Glomerular visceral epithelial cell (primary cell): ENCODE measurements around the gene BORCS6.

Experiments used
- DNase-seq: peaks from one replicate; pipeline ENCODE4 v3.0.0-alpha.2; 2016; ENCODE audit errors: extremely low spot score

BORCS6 gene

DNA sequence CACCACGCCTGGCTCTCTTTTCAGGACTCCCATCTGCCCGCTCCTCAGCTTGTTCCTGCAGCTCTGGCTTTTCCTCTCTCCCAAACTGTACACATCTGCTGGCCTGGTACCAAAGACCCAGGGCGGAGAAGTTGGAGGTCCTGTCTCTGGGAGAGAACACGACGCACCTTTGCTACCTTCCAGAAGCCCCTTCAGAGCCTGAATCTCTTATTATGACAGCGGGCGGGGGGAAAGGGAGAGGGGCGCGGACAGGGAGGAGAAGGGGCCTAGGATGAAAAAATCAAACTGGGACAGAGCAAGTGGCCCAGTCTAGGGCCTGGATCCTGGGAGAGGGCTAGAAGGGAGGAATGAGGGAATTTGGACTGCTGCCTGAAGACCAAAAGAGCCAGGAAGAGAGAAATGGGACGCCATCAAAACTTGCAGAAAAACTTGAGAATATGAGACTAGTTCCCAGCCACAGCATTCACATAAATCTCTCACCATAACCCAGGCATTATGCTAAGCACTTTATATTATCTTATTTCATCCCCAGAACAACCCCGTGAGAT lies 35.3 kb downstream of the BORCS6 start:
- DNase-seq = no peak

DNA sequence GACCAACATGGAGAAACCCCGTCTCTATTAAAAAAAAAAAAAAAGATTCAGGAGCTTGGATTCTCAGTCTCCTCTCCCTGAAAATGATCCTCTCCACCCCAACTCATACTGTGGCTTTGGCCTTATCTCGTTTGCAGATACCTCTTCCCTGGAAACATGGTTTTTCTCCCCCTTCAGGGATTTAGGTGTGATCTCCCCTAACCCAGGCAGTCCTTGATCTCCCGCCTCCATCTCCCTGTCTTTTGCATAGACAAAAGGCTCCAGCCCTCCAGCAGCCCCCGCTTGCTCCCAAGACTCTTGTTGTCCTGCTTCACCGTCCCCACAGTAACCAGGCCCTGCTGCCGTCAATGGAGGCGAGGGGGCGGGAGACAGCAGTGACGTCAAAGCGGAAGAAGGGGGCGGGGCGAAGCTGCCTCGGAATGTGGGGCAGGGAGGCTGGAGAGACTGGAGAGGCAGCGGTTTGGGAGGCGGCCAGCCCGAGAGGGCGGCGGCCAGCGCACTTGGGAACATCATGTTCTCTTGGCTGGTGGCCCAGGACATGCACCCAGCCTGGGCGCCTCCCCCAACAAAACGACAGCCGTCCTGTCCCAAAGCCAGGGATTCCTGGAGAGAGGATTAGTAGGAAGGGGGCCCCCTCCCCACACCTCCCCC lies 35.9 kb downstream of the BORCS6 start:
- DNase-seq = peak; percentile 99

DNA sequence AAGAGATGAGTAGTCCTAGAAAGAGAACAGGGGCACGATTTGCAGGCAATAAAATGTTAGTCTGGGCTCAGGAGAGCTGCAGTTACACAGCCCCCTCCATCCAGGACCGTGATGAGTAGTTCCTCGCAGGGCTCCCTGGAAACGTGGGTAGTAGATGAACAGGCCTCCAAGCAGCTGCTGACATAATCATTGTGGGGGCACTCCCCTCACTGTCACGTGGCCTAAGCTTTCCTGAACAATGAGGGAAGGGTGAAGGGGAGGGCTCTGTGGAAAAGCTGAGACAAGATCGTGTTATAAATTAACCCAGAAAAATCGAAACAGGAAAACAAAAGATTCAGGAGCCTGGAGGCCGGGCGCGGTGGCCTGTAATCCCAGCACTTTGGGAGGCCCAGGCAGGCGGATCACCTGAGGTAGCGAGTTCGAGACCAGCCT lies 36.4 kb downstream of the BORCS6 start:
- DNase-seq = peak; percentile 99

DNA sequence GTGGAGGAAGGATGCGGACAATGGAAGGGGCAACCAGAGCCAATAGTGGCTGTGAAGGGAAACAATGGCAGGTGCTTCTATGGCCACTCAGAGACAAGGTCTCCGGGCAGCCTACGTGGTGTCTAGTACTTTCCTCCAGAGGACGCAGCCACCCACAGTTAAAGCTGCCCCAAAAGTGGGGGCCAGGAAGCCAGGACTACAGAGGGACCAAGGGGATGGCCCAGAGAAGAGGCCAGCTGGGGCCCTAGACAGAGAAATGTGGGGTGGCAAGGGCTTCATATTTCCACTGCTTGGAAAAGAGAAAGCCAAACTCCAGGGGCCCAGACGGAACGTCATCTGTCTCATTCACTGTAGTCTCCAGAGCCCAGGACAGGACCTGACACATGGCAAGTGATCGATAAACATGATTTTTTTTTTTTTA lies 36.9 kb downstream of the BORCS6 start:
- DNase-seq = no peak

DNA sequence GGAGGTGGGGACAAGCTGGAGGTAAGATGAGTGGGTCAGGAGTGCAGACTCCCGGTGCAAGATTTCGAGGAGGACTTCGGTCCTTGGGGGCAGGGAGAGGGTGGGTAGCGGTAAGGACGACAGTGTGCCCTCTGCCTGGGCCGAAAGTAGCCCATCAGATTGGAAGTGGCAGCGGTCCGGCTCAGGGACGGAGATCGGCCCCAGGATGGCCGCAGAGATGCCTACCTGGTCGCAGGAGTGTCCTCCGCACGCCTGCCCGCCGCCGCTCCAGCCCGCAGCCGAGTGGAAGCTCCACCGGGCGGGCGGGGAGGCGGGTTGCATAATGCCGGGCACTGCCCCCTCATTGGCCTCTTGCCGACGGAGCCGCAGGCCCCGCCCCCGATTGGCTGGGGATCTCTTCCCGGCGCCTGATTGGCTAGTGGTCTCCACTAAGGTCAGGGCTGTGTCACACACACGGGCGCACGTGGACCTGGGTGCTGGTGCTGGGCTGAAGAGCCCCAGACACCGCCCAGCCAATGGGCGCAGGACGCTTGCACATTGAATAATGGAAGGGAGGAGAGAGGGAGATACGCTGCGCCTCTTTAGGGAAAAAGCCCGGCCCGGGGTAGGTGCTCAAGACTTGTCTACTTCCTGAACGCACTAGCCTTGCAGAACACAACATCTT lies 37.7 kb downstream of the BORCS6 start, which contains the start of gene PER1:
Gene PER1 (minus strand): TSS at position 293 of the 664 bp plus-strand sequence. CDS start 1,698 bp downstream, outside the sequence.
- DNase-seq = peak; percentile 95

DNA sequence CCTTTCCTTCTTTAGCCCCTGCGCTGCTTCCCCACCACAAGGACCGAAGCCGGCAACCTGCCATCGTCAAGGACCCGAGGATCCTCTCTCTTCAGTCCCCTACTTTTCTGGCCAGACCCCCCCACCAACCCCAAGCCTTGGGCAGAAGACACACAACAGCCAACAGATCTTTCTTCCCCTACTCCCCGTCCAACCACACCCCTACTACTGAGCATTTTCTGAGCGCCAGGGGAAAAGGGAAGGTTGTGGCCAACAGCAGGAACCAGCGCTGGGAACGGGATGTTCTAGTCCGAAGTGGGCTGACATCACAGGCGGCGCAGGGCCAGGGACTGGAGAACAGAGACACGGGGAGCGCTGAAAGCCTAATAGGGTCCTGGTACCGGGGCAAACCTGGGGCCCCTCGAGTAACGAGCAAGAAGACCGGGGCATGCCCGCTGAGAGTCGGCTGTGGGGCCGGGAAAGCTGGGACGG lies 38.3 kb downstream of the BORCS6 start:
- DNase-seq = peak; percentile 50

DNA sequence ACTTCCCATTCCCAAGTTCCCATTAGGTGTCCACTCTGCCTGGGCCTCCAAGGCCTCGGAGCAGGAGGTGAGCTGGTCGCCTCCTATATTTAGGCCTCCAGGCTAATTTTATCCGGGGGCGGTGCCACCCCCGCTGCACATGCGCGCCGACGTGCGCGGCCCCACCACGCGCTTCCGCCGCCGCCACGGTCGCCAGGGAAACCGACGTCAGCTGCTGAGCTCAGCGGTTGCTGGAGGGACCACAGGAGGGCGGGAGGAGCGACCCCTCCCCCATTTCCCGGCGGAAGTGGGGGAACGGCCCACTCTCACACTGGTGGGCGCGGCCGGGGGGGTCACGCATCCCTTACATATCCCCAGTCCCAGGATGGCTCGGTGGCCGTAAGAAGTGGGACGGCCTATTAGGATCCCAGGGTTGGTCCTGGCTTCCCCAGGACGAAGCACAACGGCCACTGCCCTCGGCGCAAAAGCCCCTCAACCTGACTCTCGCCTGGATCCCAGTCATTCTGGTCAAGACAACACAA lies 38.8 kb downstream of the BORCS6 start:
- DNase-seq = peak; percentile 76

DNA sequence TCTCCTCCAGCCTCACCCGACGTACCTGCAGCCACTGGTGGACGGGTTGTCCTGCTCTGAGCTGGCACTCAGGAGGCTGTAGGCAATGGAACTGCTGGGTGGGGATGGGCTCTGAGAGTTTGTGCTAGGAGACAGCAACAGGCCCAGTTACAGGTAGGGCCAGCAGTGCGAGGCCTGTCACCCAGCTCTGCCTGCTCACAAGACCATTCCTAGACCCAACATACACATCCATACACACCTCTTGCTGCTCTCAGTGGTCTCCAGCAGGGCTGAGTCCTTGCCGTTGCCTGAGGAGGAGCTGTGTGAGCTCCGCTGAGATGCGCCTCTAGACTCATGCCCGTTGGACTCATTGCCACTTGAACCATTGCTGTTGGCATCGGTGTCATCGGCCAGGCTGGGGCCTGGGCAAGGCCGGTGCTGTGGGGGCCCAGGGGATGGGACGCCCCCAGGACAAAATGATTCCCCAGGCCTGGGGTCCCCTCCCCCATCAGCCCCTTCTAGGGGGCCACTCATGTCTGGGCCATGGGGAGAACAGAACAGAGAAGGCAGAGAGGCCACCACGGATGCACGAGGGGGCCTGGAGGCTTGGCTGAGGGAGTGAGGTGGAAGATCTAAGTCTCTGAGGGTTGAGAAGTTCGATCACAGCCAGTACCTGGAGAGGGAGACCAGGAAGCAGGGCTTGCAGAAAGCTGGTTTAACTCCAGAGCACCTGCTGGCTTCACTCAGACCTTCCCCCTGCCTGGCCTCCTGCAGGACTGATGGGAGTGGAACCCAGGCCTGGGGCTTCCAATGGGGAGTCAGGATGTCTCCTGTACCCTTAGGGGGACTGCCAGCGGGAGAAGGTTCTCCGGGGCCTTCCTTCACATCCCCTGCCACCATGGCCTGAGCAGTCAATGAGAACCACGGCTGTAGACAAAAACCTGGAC lies 39.5 kb downstream of the BORCS6 start:
- DNase-seq = no peak

DNA sequence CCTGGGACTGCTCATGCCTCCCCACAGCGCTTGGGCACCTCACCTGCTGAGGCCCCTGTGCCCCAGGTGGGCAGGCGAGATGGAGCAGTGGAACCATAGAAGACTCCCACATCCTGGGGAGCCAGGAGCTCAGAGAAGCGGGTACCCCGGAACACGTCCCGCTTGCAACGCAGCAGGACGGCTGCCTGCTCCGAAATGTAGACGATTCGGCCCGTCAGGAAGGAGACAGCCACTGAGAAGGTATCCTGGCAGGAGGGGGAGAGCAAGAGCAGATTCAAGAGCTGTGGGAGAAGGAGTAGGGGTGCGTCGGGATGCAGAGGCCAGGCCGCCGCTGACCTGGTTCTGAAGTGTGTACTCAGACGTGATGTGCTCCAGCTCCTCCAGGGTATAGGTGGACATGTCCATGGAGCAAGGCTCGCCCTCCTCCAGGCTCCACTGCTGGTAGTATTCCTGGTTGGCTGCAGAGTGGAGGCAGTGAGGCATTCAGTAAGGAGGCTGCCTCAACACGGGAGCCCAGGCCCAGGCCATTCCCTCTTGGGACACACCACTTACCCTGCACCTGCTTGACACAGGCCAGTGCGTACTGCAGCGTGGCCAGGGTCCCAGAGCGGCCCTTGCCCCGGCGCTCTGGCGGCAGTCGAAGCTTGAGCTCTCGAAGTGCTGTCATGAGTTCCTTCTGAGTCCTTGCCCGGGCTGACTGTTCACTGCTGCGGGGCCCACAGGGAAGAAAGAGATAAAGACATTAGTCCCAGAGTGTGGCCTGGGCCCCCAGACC lies 40.4 kb downstream of the BORCS6 start:
- DNase-seq = no peak

DNA sequence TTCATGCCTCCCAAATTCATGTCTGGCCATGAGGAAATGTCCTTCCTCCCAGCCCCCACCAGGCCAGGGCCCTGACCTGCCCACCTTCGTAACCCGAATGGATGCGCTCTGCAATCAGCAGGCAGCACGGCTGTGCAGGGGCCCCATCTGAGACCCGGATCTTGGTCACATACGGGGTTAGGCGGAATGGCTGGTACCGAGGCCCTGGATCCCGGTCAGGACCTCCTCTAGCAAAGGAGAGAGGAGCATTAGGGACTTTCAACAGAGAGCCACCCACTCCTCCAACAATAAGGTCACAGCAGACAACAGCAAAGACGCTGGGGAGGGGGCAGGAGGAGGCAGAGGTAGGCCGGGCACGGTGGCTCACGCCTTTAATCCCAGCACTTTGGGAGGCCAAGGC lies 41.4 kb downstream of the BORCS6 start:
- DNase-seq = no peak

DNA sequence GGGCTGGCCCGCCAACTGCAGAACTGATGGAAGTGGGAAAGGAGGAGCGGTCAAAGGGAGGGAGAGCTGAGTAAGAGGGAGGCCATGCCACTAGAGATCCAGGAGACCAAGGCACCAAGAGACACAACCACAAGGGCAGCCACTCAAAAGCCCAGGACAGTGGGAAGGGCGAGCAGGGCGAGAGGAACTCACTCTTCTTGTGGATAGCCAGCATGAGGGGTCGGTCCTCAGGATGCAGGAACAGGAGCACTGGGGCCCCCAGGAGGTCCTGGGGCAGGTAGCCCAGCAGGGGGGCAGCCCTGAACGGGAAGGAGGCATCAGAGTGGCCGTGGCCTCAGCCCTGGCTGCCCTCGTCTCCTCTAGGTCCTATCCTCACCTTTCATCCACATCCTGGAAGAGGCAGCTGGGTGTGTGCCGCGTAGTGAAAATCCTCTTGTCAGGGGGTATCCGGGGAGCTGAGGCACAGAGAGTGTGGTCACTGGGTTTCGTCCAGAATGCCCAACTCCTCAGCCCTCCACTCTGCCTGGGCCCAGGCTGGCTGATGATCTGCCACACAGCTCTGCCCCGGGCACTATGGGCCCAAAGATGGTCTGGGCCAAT lies 42.1 kb downstream of the BORCS6 start:
- no peak for DNase-seq

DNA sequence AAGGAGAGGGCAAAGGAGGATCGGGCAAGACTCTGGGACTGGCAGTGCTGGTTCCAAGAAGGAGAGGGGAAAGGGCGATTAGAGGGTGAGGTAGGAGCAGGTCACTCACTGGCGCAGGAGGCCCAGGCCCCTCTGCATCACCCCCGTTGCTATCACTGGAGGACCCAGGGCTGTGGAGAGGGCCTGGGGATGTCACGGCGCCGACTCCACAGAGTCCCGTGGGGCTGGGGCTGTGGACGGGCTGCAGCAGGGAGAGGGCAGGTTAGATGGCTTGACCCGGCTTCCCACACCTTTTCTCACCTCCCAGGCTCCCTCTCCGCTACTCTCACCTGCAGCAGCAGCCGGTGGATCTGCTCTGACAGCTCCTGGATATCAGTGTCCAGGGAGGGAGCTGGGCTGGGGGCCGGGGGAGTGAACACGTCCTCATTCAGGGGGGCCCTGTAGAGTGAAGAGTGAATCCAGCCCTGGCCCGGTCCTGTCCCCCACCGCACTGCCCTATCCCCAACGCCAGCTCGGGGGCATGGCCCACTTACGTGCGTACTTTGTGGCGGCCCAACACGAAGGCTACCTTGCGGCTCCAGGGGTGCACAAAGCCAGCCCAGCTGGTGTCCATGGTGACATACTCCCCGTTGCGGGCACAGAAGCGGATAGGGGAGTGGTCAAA lies 42.7 kb downstream of the BORCS6 start:
- DNase-seq = no peak

DNA sequence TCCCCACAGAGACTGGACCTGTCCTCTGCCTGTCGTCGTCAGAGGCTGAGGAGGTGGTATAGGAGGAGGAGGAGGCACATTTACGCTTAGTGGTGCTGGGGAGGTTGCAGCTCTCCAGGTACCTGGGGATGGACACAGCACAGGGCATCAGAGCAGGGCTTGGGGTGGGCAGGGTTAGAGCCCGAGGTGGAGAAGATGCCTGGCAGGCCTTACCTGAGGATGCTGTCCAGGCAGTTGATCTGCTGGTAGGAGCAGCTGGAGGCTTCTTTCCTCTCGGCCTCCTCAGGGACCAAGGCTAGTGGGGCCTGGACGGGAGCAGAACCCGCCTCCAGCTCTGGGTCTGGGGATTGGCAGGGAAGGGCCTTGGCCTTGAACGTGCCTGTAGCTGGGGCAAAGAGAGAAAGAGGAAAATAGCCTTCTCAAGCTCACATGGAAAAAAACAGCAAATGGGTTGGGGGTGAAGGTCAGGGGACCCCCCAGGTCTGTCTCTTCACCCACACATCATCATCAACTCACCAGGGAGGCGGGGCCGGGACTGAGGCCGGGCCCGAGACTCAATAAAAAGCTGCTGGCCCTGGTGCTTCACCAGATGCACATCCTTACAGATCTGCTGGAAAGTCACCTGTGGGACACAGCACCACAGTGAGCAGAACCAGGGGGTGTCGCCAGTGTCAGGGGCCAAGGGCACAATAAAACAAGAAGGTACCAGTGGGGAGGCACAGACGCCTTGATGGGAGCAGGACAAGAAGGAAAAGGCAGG lies 43.4 kb downstream of the BORCS6 start:
- no peak for DNase-seq

DNA sequence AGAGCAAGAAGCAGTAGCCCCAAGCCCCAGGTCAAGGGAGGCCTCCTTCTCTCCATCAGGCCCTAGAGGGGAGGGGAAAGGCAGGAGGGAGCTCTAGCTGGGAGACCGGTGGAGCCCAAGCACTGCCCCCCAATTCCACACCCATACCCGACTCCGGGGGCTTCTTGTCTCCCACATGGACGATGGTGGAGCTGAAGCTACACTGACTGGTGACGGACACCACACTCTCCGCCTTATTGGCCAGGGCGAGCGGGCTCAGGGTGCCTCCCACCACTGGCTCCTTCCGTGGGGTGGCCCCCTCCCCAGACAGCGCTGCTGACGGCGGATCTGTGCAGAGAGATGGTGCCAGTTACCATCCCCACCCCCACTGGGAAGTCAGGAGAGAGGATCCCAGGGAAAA lies 44.2 kb downstream of the BORCS6 start:
- DNase-seq = no peak

DNA sequence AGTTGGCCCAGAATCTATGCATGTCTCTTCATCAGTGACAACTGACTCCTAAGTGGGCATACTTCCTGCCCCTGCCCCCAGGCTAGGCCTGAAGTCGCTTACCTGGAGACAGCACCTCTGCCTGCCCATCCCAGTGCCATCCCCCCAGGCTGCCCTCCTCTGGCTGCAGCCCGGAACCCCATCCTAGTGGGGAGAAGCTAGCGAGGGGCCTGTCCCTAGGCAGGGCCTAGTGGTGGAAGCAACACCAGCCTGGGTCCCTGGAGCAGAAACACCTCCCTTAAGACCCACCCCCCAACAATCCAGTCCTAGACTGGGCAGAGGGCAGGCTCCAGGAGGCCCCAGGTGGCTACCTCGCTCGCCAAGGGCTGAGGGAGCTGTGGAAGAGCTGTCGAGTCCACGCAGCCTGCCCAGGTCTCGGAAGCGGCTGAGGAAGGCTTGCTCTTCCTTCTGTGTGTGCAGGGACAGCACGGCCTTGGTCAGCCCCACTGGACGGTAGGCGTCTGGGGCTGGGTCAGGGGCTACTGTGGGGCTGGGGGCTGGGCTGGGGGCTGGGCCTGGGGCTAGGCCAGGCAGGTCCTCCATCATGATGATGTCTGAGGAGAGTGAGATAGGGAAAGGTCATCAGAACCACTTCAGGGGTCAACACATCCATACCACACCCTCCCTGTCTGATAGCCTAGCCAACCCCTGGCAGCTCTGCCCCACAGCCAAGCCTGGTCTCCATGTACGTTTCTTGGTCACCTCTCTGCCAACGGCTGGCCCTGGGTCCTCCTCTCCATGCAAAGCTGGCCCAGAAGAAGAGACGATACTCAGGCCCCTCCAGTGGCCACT lies 45.4 kb downstream of the BORCS6 start:
- DNase-seq = no peak

DNA sequence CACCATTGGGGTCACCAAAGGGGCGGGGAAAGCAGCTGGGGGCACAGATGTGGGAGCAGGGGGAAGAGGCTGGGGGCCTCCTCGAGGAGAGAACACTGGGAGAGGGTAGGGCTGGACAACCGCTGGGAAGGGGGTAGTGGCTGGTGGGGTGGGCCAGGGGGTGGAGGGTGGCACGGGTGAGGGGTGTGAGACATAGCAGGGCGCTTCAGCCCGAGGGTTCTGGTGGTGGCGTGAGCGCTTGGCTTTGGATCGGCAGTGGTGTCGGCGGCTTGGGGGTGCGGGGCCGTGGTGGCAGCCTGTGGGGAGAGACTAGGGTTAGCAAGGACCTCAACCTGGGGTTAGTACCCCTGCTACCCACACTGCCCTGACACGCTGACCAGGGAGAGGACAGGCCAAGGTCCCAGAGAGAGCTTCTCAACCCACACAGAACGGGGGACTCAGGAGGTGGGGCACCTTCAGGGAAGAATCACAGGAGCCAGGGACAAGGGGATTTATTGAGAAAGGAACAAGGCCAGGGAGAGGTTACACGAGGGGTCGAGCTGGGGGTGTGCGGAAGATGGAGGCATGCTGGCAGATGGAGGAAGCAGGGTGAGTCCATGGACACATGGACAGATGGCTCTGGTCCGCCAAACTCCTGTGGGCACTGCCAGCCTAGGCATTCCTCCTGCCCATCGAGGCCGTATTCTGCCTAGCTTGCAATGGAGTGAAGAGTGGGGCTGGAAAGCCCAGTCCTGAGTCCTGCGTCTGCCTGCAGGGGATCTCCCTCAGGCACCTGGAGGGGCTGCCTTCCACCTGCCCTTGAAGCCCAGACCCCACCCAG lies 46.2 kb downstream of the BORCS6 start:
- DNase-seq = no peak

DNA sequence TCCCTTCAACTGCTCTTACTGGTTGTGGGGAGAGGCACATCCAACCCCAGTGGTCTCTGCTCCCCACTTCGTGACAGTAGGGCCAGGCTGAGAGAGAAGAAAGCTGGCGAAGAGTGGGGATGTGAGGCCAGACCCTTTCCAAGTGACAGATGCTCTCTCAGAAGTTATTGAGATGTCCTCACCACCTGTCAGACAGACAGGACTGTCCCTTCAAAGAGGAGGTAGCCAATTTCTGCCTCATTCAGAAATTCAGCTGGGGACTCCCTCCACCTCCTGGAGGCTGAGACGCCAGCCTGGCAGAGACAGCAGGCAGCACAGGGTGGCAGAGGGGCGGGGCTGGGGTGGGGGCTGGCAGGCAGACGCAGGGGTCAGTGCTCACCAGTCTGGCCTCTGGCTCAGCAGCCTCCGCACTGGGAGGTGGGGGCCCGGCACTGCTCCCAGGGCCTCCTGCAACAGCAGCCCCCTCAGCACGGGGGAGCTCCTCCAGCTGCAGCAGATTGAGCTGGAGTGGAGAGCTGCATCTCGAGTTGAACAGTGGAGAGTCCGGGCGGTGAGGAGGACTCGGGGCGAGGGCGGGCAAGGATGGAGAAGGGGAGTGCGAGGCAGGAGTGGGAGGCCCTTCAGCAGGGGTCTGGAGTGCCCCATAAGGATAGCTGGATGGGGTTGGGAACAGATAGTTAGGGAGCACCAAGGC lies 46.9 kb downstream of the BORCS6 start:
- no peak for DNase-seq
